ENCODE data around the gene WNT3A. TPM values are rescaled to one million over a fixed set of nuclear protein-coding genes. Genes with fewer than 3 reads are reported as not detected.

The WNT3A gene
- total RNA-seq, 1 donor from 2014 or later = not detected

DNA sequence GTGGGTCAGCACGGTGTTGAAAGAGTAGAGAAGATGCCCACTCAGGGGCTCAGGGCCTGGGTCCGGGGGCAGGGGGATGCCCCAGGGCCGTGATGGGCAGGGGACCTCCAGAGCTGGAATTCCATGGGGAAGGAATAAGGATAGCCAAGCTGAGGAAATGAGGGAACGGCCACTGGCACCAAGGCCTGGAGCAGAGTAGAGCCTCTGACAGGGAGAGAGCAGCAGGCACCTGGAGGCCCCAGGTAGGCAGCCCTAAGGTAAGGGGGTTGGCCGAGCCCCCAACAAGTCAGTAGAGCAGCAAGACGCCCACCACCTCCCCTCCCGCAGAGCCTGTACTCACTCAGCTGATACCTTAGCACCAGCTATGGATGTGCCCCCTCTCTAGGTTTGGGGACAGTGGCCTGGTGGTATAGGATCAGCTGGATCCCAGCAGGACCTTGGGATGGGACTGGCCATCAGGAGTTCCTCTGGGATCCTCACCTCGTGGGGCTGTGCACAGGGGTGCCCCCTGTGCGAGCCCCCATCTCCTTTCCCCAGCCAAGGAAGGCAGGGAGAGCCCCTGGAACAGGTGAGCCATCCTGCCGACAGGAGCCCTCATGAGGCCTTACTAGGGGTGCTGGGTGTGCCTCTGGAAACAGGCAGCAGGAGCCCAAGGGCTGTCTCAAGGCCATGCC lies 54.8 kb downstream of the WNT3A start:
- H3K27me3 Mint-ChIP-seq (ENCODE audit: low read depth) = peaks cover 28% of the 10 kb centered on the region
- DNase-seq (ENCODE audit: low spot score) = no peak

DNA sequence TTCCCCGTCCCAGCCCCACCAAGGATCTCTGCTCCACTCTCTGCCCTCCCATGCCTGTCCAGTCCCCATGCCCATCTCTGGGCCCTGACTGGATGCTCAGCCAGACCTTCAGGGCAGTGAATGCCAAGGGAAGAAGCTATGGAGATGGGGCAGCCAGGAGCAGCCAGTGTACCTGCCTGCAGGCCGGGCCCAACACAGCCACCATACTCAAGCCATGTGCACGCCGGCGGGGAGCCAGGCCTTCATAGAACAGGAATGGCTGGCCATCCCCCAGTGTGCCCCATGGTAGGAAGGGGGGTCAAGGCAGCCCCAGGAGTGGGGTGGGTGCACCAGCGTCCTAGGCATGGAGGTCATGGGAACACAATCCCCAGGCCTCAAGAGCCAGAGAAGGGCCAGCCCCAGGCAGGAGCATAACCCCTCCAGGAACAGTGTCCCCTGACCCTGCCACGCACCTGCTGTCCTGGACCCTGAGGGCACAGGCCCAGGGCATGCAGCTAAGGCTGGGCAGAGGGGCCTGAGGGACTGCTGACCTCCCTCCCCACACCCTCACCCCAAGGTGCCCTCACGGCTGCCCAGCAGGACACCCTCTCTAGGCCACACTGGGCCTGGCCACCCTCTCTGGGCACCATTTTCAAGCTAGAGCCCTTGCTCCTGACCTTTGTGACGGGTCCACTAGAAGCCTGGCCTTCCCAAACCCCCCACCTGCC lies 55.4 kb downstream of the WNT3A start:
- Mint-ChIP-seq H3K27me3 (ENCODE audit: low read depth) (peaks cover 28% of the 10 kb centered on the region), H3K36me3 (ENCODE audit: low read depth) (no peaks in the 10 kb centered on the region), H3K9me3 (no peaks in the 10 kb centered on the region), H3K4me3 (ENCODE audit: low read depth) (no peak overlapping the region), H3K4me1 (ENCODE audit: low read depth) (peaks cover 3% of the 10 kb centered on the region), H3K27ac (no peak overlapping the region)
- DNase-seq (ENCODE audit: low spot score) = no peak
- intact Hi-C loops (cut with micrococcal nuclease) = no loop called here

More for the DNA sequence above, 54.8 kb downstream of the WNT3A start:
- H3K27ac Mint-ChIP-seq = no peak overlapping the region
- intact Hi-C loops (cut with micrococcal nuclease) = no loop called here
- no peaks in the 10 kb centered on the region for H3K9me3 Mint-ChIP-seq
- H3K36me3 Mint-ChIP-seq (ENCODE audit: low read depth) = no peaks in the 10 kb centered on the region
- no peak overlapping the region for H3K4me3 Mint-ChIP-seq (ENCODE audit: low read depth)
- H3K4me1 Mint-ChIP-seq (ENCODE audit: low read depth) = peaks cover 3% of the 10 kb centered on the region

- Mint-ChIP-seq H3K9me3 (no peaks in the 10 kb centered on the region), H3K36me3 (ENCODE audit: low read depth) (no peaks in the 10 kb centered on the region), H3K4me1 (ENCODE audit: low read depth) (peaks cover 3% of the 10 kb centered on the region), H3K4me3 (ENCODE audit: low read depth) (no peak overlapping the region), H3K27me3 (ENCODE audit: low read depth) (peaks cover 26% of the 10 kb centered on the region), H3K27ac (no peak overlapping the region)
- intact Hi-C loops (cut with micrococcal nuclease) = no loop called here
- no peak for DNase-seq (ENCODE audit: low spot score)
These were observed 56.0 kb downstream of the WNT3A start for GRCh38 chr1:228062812-228063211.

DNA sequence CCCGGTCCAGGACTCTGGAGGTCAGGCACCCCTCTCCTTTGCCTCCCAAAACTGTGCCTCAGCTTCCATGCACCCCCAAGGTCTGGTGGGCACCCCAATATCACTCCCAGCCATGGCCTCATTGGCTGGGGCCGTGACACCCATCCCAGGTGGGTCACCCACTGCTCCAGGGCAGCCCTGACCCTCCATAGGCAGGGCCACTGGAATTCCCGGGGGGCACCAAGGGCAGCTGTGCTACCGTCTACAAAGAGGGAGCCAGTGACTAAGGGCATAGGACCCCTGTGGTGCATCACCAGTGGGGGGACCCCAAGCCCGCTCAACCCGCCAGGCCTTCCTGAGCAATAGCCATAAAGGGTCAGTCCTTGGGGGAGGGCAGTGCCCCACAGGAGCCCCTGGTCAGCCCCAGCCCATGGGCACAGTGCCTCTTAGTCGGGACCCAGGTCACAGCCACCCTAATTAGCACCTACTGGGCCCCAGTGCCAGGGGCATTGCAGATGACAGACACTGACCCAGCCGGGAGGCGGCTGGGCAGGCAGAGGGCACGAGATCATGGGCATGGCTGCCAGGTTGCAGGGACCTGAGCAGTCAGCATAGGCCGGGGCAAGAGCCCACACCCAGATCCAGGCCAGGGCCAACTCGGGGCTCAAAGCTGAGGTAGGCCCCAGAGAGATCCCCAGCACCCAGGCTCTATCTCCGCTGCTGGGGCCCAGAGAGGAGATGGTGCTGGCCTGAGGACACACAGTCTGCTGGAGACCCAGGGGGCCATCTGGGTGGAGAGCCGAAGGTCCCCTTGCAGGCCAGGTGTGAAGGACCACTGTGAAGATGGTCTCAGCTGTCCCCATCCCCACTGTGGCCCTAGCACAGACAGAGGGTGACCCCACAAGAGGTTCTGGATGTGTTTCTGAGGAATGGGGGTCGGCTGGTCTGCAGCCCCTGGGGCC lies 56.7 kb downstream of the WNT3A start:
- Mint-ChIP-seq H3K9me3 (no peaks in the 10 kb centered on the region), H3K4me1 (ENCODE audit: low read depth) (peaks cover 3% of the 10 kb centered on the region), H3K27me3 (ENCODE audit: low read depth) (peaks cover 21% of the 10 kb centered on the region), H3K4me3 (ENCODE audit: low read depth) (no peak overlapping the region), H3K36me3 (ENCODE audit: low read depth) (no peaks in the 10 kb centered on the region), H3K27ac (no peak overlapping the region)
- intact Hi-C loops (cut with micrococcal nuclease) = no loop called here
- no peak for DNase-seq (ENCODE audit: low spot score)

DNA sequence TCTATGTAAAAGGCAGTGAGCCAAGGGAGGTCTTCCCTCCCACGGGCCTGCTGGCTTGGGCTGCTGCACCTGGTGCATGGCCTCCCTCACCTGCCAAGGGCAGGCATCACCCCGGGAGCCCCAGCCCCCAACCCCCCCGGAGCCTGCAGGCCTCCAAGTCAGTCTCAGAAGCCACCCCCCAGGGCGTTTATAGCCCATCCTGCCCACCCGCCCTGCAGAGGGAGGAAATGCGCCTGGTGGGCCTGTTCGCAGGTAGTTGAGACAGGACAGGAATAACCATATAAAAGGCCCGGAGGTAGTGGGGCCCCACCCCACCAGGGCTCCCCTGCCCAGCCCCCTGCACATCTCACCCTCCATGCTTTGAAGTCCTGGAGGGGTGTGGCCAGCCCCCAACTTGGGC lies 57.5 kb downstream of the WNT3A start:
- Mint-ChIP-seq H3K4me3 (ENCODE audit: low read depth) (no peak overlapping the region), H3K4me1 (ENCODE audit: low read depth) (peaks cover 3% of the 10 kb centered on the region), H3K36me3 (ENCODE audit: low read depth) (no peaks in the 10 kb centered on the region), H3K27ac (no peak overlapping the region), H3K27me3 (ENCODE audit: low read depth) (peaks cover 18% of the 10 kb centered on the region), H3K9me3 (no peaks in the 10 kb centered on the region)
- intact Hi-C loops (cut with micrococcal nuclease) = no loop called here
- DNase-seq (ENCODE audit: low spot score) = no peak

GRCh38 chr1:228064741-228065542 lies 58.1 kb downstream of the WNT3A start:
- no peak overlapping the region for H3K4me3 Mint-ChIP-seq (ENCODE audit: low read depth)
- DNase-seq (ENCODE audit: low spot score) = no peak
- no peaks in the 10 kb centered on the region for H3K36me3 Mint-ChIP-seq (ENCODE audit: low read depth)
- intact Hi-C loops (cut with micrococcal nuclease) = no loop called here
- no peaks in the 10 kb centered on the region for H3K9me3 Mint-ChIP-seq
- peaks cover 15% of the 10 kb centered on the region for H3K27me3 Mint-ChIP-seq (ENCODE audit: low read depth)
- no peak overlapping the region for H3K27ac Mint-ChIP-seq
- H3K4me1 Mint-ChIP-seq (ENCODE audit: low read depth) = peaks cover 3% of the 10 kb centered on the region

DNA sequence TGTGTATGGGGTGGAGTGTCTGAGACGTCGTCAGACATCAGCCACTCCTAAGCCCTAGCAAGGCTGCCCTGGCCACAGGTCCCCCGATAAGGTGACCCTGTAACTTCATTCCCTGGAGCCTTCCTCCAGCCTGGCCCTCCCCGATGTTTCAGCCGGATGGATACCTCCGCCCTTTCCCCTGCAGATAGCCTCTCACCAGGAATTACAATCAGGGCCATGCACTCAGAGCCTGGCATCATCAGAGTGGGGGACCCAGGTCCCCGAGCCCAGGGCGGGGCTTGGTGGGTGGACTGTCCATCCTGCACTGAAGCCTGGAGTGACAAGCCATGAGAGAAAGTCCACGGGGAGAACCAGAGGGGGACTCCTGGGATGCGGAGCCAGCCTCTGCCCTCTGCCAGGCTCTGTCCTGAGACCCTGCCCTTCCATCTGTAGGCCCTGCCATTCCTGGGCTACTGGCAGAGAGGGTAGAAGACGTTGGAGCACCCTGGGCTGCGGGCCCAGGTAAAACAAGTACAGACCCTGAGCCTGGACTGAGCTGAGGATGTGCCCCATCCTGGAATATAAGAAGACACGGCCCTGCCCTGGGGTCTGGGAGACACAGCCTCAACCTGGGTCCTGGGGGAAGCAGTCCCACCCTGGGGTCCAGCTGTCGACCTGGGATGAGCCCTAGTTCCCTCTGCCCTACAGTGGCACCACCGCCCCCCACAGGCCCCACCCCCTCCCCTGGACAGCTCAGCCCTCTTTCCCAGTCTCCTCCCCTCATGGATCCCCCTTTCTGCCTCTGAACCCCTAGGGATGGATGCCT lies 58.9 kb downstream of the WNT3A start:
- Mint-ChIP-seq H3K27ac (no peak overlapping the region), H3K9me3 (no peaks in the 10 kb centered on the region), H3K4me1 (ENCODE audit: low read depth) (peaks cover 3% of the 10 kb centered on the region), H3K27me3 (ENCODE audit: low read depth) (peaks cover 14% of the 10 kb centered on the region), H3K4me3 (ENCODE audit: low read depth) (no peak overlapping the region), H3K36me3 (ENCODE audit: low read depth) (no peaks in the 10 kb centered on the region)
- no peak for DNase-seq (ENCODE audit: low spot score)
- intact Hi-C loops (cut with micrococcal nuclease) = no loop called here

- H3K4me1 Mint-ChIP-seq (ENCODE audit: low read depth) = no peaks in the 10 kb centered on the region
- H3K27ac Mint-ChIP-seq = no peak overlapping the region
- H3K36me3 Mint-ChIP-seq (ENCODE audit: low read depth) = no peaks in the 10 kb centered on the region
- H3K27me3 Mint-ChIP-seq (ENCODE audit: low read depth) = peaks cover 8% of the 10 kb centered on the region
- H3K4me3 Mint-ChIP-seq (ENCODE audit: low read depth) = no peak overlapping the region
- no peak for DNase-seq (ENCODE audit: low spot score)
- intact Hi-C loops (cut with micrococcal nuclease) = no loop called here
- H3K9me3 Mint-ChIP-seq = no peaks in the 10 kb centered on the region
These were observed 59.6 kb downstream of the WNT3A start for GRCh38 chr1:228066416-228066815.

DNA sequence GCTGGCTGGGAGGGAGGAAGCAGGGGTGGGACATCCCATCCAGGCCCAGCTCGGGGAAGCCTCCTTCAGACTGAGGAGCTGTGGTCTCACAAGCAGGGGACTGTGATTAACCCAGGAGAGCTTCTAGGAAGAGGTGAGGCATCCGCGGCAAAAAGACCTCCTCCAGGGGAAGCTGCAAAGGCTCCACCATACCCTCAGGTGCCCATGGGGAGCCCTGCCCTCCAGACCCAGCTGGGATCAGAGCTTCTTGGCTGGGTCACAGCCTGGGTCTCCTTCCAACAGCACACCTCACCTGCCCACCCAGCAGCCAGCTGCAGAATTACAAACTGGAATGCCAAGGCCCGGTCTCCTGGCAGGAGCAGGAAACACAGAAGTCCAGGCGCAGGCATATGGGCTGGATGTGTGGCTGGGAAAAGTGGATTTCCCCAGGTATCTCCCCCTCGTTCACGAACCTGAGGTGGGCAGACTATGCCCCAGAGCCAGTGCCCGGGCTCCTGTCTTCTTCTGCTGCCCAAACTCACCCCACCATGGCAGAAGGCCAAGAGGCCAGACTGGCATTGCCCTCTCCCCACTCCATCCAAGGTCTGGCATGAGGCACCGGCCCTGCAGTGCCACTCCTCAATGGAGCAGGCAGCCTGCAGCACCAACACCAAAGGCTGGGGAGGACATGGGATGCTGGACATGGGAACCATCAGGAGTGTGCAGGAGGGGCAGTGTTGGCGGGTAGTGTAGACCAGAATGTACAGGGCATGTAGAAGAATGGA lies 60.3 kb downstream of the WNT3A start:
- Mint-ChIP-seq H3K9me3 (no peaks in the 10 kb centered on the region), H3K4me1 (ENCODE audit: low read depth) (no peaks in the 10 kb centered on the region), H3K27me3 (ENCODE audit: low read depth) (peaks cover 8% of the 10 kb centered on the region), H3K4me3 (ENCODE audit: low read depth) (no peak overlapping the region), H3K27ac (no peak overlapping the region), H3K36me3 (ENCODE audit: low read depth) (no peaks in the 10 kb centered on the region)
- DNase-seq (ENCODE audit: low spot score) = no peak
- intact Hi-C loops (cut with micrococcal nuclease) = no loop called here

DNA sequence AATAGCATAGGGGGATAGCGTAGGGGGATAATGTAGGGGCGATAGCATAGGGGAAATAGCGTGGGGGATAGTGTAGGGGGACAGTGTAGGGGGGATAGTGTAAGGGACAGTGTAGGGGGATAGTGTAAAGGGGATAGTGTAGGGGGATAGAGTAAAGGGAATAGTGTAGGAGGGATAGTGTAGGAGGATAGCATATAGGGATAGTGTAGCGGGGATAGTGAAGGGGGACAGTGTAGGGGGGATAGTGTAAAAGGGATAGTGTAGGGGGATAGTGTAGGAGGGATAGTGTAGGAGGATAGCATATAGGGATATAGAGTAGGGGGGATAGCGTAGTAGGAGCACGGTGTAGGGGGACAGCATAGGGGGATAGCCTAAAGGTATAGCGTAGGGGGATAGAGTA lies 61.6 kb downstream of the WNT3A start:
- no peaks in the 10 kb centered on the region for H3K36me3 Mint-ChIP-seq (ENCODE audit: low read depth)
- H3K9me3 Mint-ChIP-seq = no peaks in the 10 kb centered on the region
- DNase-seq (ENCODE audit: low spot score) = no peak
- H3K27me3 Mint-ChIP-seq (ENCODE audit: low read depth) = peaks cover 8% of the 10 kb centered on the region
- no peak overlapping the region for H3K27ac Mint-ChIP-seq
- no peaks in the 10 kb centered on the region for H3K4me1 Mint-ChIP-seq (ENCODE audit: low read depth)
- intact Hi-C loops (cut with micrococcal nuclease) = no loop called here
- no peak overlapping the region for H3K4me3 Mint-ChIP-seq (ENCODE audit: low read depth)

DNA sequence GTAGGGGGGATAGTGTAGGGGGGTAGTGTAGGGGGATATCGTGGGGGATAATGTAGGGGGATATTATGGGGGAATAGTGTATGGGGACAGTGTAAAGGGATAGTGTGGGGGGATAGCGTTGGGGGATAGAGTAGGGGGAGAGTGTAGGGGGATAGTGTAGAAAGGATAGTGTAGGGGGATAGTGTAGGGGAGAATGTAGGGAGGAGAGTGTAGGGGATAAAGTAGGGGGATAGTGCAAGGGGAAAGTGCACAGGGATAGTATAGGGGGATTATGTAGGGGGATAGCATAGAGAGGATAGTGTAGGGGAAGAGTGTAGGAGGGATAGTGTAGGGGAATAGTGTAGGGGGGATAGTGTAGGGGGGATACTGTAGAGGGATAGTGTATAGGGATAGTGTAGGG lies 63.4 kb downstream of the WNT3A start:
- DNase-seq (ENCODE audit: low spot score) = no peak
- Mint-ChIP-seq H3K27me3 (ENCODE audit: low read depth) (peaks cover 8% of the 10 kb centered on the region), H3K4me3 (ENCODE audit: low read depth) (no peak overlapping the region), H3K27ac (no peak overlapping the region), H3K4me1 (ENCODE audit: low read depth) (no peaks in the 10 kb centered on the region), H3K36me3 (ENCODE audit: low read depth) (no peaks in the 10 kb centered on the region), H3K9me3 (no peaks in the 10 kb centered on the region)
- intact Hi-C loops (cut with micrococcal nuclease) = no loop called here

Measured in activated T-helper 2 cell treated with anti-CD3 and anti-CD28 coated beads, Interferon-gamma antibody, Interleukin-2, Interleukin-4, amounts not matched to agents 10 μg/mL and 5 μg/mL and 100 μg/mL, durations not matched to agents 14 hours and 24 hours and 36 hours (primary cell).